Ectodermal cell (in vitro differentiated cells): ENCODE measurements around the gene DPYD.

Experiments
- H3K27ac ChIP-seq: 2 replicates; pipeline ENCODE4 v1.7.0; 2013; ENCODE audit warnings: mild to moderate bottlenecking, low read depth, low read length; ENCODE audit not compliant: insufficient read depth, poor library complexity, severe bottlenecking
- H3K27me3 ChIP-seq: 2 replicates; pipeline ENCODE4 v1.7.0; 2013; ENCODE audit warnings: mild to moderate bottlenecking, low read length; ENCODE audit not compliant: insufficient read depth, control insufficient read depth, poor library complexity, severe bottlenecking
- H3K36me3 ChIP-seq: one replicate; pipeline ENCODE4 v1.7.0; 2013; ENCODE audit warnings: low read length; ENCODE audit not compliant: control insufficient read depth, insufficient read depth
- H3K4me1 ChIP-seq: one replicate; pipeline ENCODE4 v1.7.0; 2013; ENCODE audit warnings: low read length; ENCODE audit not compliant: control insufficient read depth, insufficient read depth
- H3K4me3 ChIP-seq: 2 replicates; pipeline ENCODE4 v1.7.0; 2013; ENCODE audit warnings: low read depth, low read length, control low read depth; ENCODE audit not compliant: insufficient read depth
- H3K9me3 ChIP-seq: 2 replicates; pipeline ENCODE4 v1.7.0; 2013; ENCODE audit warnings: mild to moderate bottlenecking, low read length, moderate library complexity; ENCODE audit not compliant: control insufficient read depth
- WGBS, 2 experiments: methylation state at CpG; one replicate each; pipeline ENCODE4 v1.1.7; 2013; ENCODE audit warnings: missing lambda C conversion rate in 2 of 2; 5-methylcytosine and 5-hydroxymethylcytosine counted together

The DPYD gene

DNA sequence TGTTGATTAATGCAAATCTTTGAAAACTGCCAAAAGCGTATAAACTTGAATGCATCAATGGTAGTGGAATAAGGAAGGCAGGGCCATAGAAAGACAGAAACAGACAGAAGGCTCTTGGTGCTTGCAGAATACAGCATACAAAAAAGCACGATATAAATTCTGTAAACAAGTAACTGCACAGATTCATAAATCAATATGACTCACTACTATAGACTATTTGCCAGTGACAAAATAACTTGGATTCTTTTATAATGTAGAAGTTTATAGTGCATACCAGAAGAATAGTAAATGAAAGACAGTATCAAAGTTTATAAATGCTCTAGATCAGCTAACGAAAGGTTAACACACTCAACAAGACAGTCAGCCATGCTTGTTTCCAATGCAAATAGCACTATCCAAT lies 849.7 kb downstream of the DPYD start:
- H3K9me3 ChIP-seq: no peaks in the 10 kb centered on the region
- no peak overlapping the region for H3K27ac ChIP-seq
- H3K36me3 ChIP-seq: no peaks in the 10 kb centered on the region
- 94 to 99% methylated on average over 3 of the region's 3 CpGs for WGBS, 2 experiments
- H3K4me1 ChIP-seq: no peaks in the 10 kb centered on the region
- no peaks in the 10 kb centered on the region for H3K27me3 ChIP-seq
- H3K4me3 ChIP-seq: no peak overlapping the region

DNA sequence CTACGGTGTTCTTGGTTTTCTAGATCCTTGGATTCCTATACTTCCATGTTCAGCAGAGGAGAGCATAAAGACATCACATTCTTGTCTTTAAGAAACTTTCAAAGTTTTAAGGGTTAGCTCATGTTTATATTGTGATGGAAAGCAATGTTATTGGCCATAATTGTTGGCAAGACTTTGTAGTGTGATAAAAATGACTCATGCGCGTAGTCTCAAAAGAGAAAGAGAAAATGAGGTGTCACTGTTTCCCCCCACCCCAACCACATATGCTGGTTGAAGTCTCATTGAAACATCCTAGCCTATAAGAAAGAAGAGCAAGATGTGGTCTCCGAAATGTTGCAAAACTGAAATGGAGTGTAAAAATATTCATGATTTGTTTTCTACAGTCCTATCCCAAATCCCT lies 850.5 kb downstream of the DPYD start:
- WGBS, 2 experiments: no CpG with 5 or more reads among the region's 4 CpGs
- Histone ChIP-seq H3K9me3 (no peaks in the 10 kb centered on the region), H3K4me3 (no peak overlapping the region), H3K27ac (no peak overlapping the region), H3K36me3 (no peaks in the 10 kb centered on the region), H3K27me3 (no peaks in the 10 kb centered on the region), H3K4me1 (no peaks in the 10 kb centered on the region)

DNA sequence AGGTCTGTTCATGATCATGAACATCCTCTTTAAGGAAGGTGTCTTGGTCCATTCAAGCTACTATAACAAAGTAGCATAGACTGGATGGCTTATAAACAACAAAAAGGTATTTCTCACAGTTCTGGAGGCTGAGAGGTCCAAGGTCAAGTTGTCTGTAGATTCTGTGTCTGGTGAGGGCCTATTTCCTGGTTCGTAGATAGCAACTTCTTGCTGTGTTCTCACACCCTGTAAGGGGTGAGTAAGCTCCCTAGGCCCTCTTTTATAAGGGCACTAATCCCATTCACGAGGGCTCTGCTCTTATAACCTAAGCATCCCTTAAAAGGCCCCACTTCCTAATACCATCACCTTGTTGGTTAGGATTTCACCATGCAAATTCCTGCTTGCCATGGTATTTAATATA lies 851.5 kb downstream of the DPYD start:
- H3K4me3 ChIP-seq: no peak overlapping the region
- no peaks in the 10 kb centered on the region for H3K27me3 ChIP-seq
- no peaks in the 10 kb centered on the region for H3K4me1 ChIP-seq
- no peaks in the 10 kb centered on the region for H3K9me3 ChIP-seq
- 75 to 89% methylated on average over 2 of the region's 2 CpGs for WGBS, 2 experiments
- H3K27ac ChIP-seq: no peak overlapping the region
- no peaks in the 10 kb centered on the region for H3K36me3 ChIP-seq

DNA sequence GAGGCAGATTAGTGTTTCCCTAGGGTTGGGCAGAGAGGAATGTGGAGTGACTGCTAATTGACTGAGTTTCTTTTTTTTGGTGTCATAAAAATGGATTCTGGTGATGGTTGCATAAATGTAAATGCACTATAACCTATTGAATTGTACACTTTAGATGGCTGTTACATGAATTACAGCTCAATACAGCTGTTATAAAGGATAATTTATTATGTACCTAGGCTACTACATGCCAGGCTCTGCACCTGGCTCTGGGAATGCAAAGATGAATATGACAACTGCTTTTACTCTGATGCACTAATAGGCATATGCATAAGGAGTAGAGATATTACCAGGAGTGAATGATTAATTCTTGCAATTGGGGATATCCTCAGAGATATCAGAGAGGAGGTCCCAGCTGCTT lies 854.0 kb downstream of the DPYD start:
- Histone ChIP-seq H3K27me3 (no peaks in the 10 kb centered on the region), H3K4me1 (no peaks in the 10 kb centered on the region), H3K27ac (no peak overlapping the region), H3K36me3 (no peaks in the 10 kb centered on the region), H3K9me3 (no peaks in the 10 kb centered on the region), H3K4me3 (no peak overlapping the region)

DNA sequence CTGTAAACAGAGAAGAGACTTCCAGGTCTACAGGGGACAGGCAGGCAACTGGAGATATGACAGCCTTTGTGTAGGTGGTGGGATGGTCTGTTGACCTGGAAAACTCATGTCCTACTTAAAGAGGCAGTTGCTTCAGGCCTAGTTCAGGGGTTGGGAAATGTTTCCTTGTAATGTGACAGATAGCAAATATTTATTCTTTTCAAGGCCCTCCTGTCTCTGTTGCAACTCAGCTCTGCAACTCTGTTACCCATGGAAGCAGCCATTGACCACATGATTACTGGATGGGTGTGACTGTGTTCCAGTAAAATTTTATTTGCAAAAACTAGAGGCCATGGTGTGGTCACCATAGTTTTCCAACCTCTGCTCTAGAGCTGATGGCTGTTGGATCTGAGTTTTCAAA lies 857.3 kb downstream of the DPYD start:
- H3K9me3 ChIP-seq: no peaks in the 10 kb centered on the region
- H3K27ac ChIP-seq: no peak overlapping the region
- no peaks in the 10 kb centered on the region for H3K36me3 ChIP-seq
- H3K27me3 ChIP-seq: no peaks in the 10 kb centered on the region
- H3K4me1 ChIP-seq: no peaks in the 10 kb centered on the region
- H3K4me3 ChIP-seq: no peak overlapping the region

DNA sequence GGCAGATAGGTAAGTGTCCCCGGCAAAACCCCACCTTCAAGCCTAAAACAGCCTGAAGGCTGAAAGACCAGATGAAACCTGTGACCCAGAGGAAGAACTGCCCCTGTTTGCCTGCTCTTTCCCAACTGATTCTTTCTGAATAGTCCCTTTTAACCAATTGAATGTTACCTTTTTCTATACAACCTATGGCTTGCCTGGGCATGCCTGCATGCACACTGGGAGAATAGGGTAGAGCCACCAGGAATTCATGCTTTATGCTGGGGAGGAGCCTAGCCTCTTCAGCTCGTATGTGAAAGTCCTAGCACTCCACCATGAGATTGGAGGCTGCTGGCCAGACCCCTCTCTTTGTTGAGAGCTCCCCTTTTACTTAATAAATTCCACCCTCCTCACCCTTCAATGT lies 859.2 kb downstream of the DPYD start:
- H3K4me1 ChIP-seq: no peaks in the 10 kb centered on the region
- H3K27me3 ChIP-seq: no peaks in the 10 kb centered on the region
- no peak overlapping the region for H3K27ac ChIP-seq
- H3K36me3 ChIP-seq: no peaks in the 10 kb centered on the region
- H3K4me3 ChIP-seq: no peak overlapping the region
- no peaks in the 10 kb centered on the region for H3K9me3 ChIP-seq
- whole genome bisulfite sequencing, 2 experiments: 89 to 91% methylated on average over 2 of the region's 2 CpGs

DNA sequence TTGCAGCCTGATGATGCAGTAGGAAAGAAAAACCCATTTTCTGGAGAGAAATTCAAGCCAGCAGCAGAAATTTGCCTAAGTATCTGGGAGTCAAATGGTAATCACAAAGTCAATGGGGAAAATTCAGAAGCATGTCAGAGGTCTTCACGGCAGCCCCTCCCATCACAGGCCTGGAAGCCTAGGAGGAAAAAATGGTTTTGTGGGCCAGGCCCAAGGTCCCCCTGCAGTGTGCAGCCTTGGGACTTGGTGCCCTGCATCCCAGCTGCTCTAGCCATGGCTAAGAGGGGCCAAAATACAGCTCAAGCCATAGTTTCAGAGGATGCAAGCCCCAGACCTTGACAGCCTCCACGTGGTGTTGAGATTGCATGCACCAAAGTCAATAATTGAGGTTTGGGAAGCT lies 864.4 kb downstream of the DPYD start:
- H3K27me3 ChIP-seq: no peaks in the 10 kb centered on the region
- 84 to 93% methylated on average over 2 of the region's 2 CpGs for WGBS, 2 experiments
- no peak overlapping the region for H3K27ac ChIP-seq
- no peaks in the 10 kb centered on the region for H3K36me3 ChIP-seq
- H3K9me3 ChIP-seq: no peaks in the 10 kb centered on the region
- H3K4me3 ChIP-seq: no peak overlapping the region
- no peaks in the 10 kb centered on the region for H3K4me1 ChIP-seq

DNA sequence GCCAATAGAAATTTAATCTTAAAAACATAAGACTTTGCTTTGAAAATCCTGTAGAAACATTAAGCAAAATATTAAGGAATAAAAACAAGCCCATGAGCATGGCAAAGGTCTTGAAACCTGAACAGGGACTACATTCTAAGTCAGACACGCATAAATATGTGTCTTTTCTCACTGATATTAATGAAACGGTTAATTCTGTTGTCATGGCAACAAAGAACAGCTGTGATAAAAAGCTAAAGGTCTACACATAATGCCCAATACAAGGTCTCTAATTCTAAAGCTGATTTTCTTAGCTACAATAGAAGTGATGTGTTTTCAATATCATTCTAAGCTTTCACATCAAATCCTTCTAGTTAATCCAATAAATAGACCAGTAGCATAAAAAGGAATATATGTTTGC lies 867.6 kb downstream of the DPYD start:
- no peaks in the 10 kb centered on the region for H3K27me3 ChIP-seq
- WGBS, 2 experiments: 100% methylated on average over 2 of the region's 2 CpGs
- no peaks in the 10 kb centered on the region for H3K36me3 ChIP-seq
- H3K4me1 ChIP-seq: no peaks in the 10 kb centered on the region
- no peaks in the 10 kb centered on the region for H3K9me3 ChIP-seq
- no peak overlapping the region for H3K27ac ChIP-seq
- no peak overlapping the region for H3K4me3 ChIP-seq

DNA sequence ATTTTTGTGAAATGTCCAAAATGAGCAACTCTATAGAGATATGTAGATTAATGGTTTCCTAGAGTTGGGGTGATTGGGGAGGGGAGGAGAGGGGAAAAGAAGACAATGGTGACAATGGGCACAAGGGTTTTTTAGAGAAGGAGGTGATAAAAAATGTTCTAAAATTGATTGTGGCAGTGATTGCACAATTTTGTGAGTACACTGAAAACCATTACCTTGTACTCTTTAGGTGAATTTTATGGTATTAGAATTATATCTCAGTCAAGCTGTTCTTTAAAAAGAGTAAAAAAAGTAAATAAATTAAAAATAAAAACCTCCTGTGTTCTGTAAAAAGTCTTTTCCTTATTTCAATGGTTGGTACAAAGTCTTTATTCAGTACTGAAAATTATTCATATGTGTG lies 869.0 kb downstream of the DPYD start:
- Histone ChIP-seq H3K27ac (no peak overlapping the region), H3K36me3 (no peaks in the 10 kb centered on the region), H3K4me1 (no peaks in the 10 kb centered on the region), H3K9me3 (no peaks in the 10 kb centered on the region), H3K27me3 (no peaks in the 10 kb centered on the region), H3K4me3 (no peak overlapping the region)

DNA sequence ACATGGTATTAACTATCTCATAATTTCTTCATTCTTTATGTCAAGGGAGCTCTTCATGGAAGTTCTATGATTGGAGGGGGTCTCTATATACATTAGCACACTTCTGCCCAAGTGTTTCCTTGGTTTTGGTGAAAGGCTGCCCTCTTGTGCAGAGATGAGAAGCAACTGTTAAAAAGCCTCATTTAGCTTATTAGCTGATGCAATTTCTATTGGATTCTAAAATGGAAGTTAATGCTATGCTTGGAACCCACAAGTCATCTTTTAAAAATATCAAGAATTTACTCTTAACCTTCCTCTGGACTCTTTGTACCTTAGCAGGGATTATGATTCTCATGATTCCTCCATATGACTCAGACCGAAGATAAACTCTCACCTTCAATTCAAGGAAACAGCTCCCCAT lies 870.3 kb downstream of the DPYD start:
- Histone ChIP-seq H3K27ac (no peak overlapping the region), H3K4me1 (no peaks in the 10 kb centered on the region), H3K36me3 (no peaks in the 10 kb centered on the region), H3K9me3 (no peaks in the 10 kb centered on the region), H3K4me3 (no peak overlapping the region), H3K27me3 (no peaks in the 10 kb centered on the region)
- WGBS, 2 experiments: 100% methylated on average over 1 of the region's 1 CpG

DNA sequence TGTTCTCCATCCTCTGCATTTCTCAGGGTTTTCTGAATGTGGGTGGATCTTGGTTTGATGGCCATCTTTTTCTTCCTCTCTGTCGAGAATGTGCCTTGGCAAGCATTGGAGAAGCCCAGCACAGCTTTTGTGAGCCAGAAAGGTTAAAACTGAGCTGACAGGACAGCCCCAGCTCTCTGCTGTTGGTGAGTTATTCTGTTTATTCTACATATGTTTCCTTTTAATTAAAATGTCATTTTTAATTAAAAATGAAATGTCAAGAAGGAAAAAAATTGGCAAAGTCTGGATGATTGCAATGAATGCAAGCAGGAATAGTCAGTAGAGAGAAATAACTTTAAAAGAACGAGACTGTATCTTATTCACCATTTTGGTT lies 873.4 kb downstream of the DPYD start:
- no CpG with 5 or more reads among the region's 2 CpGs for WGBS, 2 experiments
- Histone ChIP-seq H3K4me3 (no peak overlapping the region), H3K27me3 (no peaks in the 10 kb centered on the region)

More for the DNA sequence above, 873.4 kb downstream of the DPYD start:
- H3K27ac ChIP-seq: no peak overlapping the region
- no peaks in the 10 kb centered on the region for H3K9me3 ChIP-seq
- no peaks in the 10 kb centered on the region for H3K4me1 ChIP-seq
- H3K36me3 ChIP-seq: no peaks in the 10 kb centered on the region
